NT2/D1 (cell line): Measurements from ENCODE around the gene NIT2.

Experiments used
- YY1 ChIP-seq: IDR thresholded peaks from 2 replicates; pipeline ENCODE4 v1.6.1; 2011; ENCODE audit not compliant: insufficient read length, insufficient read depth
- ZNF274 ChIP-seq: IDR thresholded peaks from 2 replicates; pipeline ENCODE4 v1.6.1; 2011; ENCODE audit warnings: mild to moderate bottlenecking, low read depth, low read length

- TF ChIP-seq YY1 (no peak), ZNF274 (no peak)
Measured at GRCh38 chr3:100333970-100334487, 528 bp upstream of the NIT2 start.
